DMS53 treated with DMSO at 0.1 percent for 48 hours (cell line): ENCODE data around the gene GTF3C4.

Source experiments
- DNase-seq: peaks from one replicate; lab custom pipeline; 2025; ENCODE audit not compliant: unreplicated experiment; lab: John Stamatoyannopoulos, UW

Gene GTF3C4

GRCh38 chr9:132670457-132671391 lies at the start of gene GTF3C4:
Gene GTF3C4 (plus strand): TSS chr9:132670464. CDS start chr9:132670599, 135 bp downstream.
- peak; percentile 7 for DNase-seq

GRCh38 chr9:132622159-132622558 lies 48.1 kb upstream of the GTF3C4 start:
- no peak for DNase-seq

- DNase-seq: no peak
Observed at GRCh38 chr9:132626285-132626684, 44.0 kb upstream of the GTF3C4 start.

- no peak for DNase-seq
Observed at GRCh38 chr9:132627106-132627505, 43.2 kb upstream of the GTF3C4 start.

- no peak for DNase-seq
Observed at GRCh38 chr9:132627594-132627993, 42.7 kb upstream of the GTF3C4 start.

GRCh38 chr9:132628746-132629145 lies 41.5 kb upstream of the GTF3C4 start:
- DNase-seq: no peak

- no peak for DNase-seq
Observed at GRCh38 chr9:132630116-132630515, 40.1 kb upstream of the GTF3C4 start.

- no peak for DNase-seq
Observed at GRCh38 chr9:132630811-132631210, 39.5 kb upstream of the GTF3C4 start.

GRCh38 chr9:132631280-132631679 lies 39.0 kb upstream of the GTF3C4 start:
- DNase-seq: no peak

- DNase-seq: no peak
Observed at GRCh38 chr9:132631685-132632084, 38.6 kb upstream of the GTF3C4 start.

- DNase-seq: no peak
Observed at GRCh38 chr9:132632413-132633129, 37.7 kb upstream of the GTF3C4 start.

GRCh38 chr9:132634327-132634726 lies 35.9 kb upstream of the GTF3C4 start:
- DNase-seq: no peak

GRCh38 chr9:132637351-132637750 lies 32.9 kb upstream of the GTF3C4 start:
- peak; percentile 85 for DNase-seq

- no peak for DNase-seq
Observed at GRCh38 chr9:132637801-132638200, 32.5 kb upstream of the GTF3C4 start.

- DNase-seq: no peak
Observed at GRCh38 chr9:132638240-132638639, 32.0 kb upstream of the GTF3C4 start.

- DNase-seq: no peak
Observed at GRCh38 chr9:132639322-132639721, 30.9 kb upstream of the GTF3C4 start.

- no peak for DNase-seq
Observed at GRCh38 chr9:132641216-132641615, 29.0 kb upstream of the GTF3C4 start.

GRCh38 chr9:132644251-132644650 lies 26.0 kb upstream of the GTF3C4 start:
- peak; percentile 6 for DNase-seq

- no peak for DNase-seq
Observed at GRCh38 chr9:132645306-132645705, 25.0 kb upstream of the GTF3C4 start.

- DNase-seq: no peak
Observed at GRCh38 chr9:132645711-132646110, 24.6 kb upstream of the GTF3C4 start.

GRCh38 chr9:132646726-132647125 lies 23.5 kb upstream of the GTF3C4 start:
- no peak for DNase-seq

GRCh38 chr9:132647355-132647754 lies 22.9 kb upstream of the GTF3C4 start:
- no peak for DNase-seq
